Colonic mucosa (tissue), 4 donors: Measurements from ENCODE around the gene SULT4A1. TPM values are rescaled to one million over a fixed set of nuclear protein-coding genes. Genes with fewer than 3 reads are reported as not detected.

ENCODE experiments used
- DNase-seq: peaks from one replicate; pipeline ENCODE4 v3.0.0-alpha.2; 2020
- H3K27ac ChIP-seq: fragments of 200-600 bp; one replicate; pipeline ENCODE4 v1.8.0; 2021
- H3K27me3 ChIP-seq: fragments of 200-600 bp; one replicate; pipeline ENCODE4 v1.8.0; 2021
- H3K36me3 ChIP-seq: fragments of 200-600 bp; one replicate; pipeline ENCODE4 v1.8.0; 2021
- H3K4me1 ChIP-seq: fragments of 200-600 bp; one replicate; pipeline ENCODE4 v1.8.0; 2021; ENCODE audit warnings: mild to moderate bottlenecking
- H3K4me3 ChIP-seq: fragments of 200-600 bp; one replicate; pipeline ENCODE4 v1.8.0; 2021
- H3K9ac ChIP-seq, 2 donors: one replicate each; pipeline ENCODE4 v1.7.0; 2013; ENCODE audit warnings: control low read depth in 2 of 2, low read depth in 2 of 2, low read length in 2 of 2
- H3K9me3 ChIP-seq: fragments of 200-600 bp; one replicate; pipeline ENCODE4 v1.8.0; 2021
- CTCF ChIP-seq: fragments of 200-600 bp; IDR thresholded peaks from one replicate; pipeline ENCODE4 v1.8.0; 2022; ENCODE audit warnings: antibody characterized with exemption, mild to moderate bottlenecking
- intact Hi-C: fragments of 100-400 bp; cut with DNase I; formaldehyde crosslinking; loops from one replicate; pipeline ENCODE4 v1.14.1; 2022
- total RNA-seq, 2 donors: library from RNA; stranded (reverse); fragmentation: NEBNext Ultra II Directional in 1 of 2; extraction: Animal tissue kit (Norgen Biotek cat#: 25700) in 1 of 2; gene quantifications; one replicate each; pipeline ENCODE4 v1.2.1, GENCODE V29; 2021
- donor health status: healthy.
- donor health status: DM: no; HTN: no; CAD: no.
- donor health status: DM: no; HTN: no; CAD: no.

Gene SULT4A1
- total RNA-seq, 2 donors from 2014 or later, result 0.10 to 0.82 TPM

GRCh38 chr22:43881091-43882061 lies 19.1 kb upstream of the SULT4A1 start:
- Histone ChIP-seq H3K4me3 (no peak overlapping the region), H3K9me3 (no peaks in the 10 kb centered on the region), H3K27ac (no peak overlapping the region), H3K36me3 (no peaks in the 10 kb centered on the region), H3K27me3 (no peaks in the 10 kb centered on the region), H3K4me1 (no peaks in the 10 kb centered on the region), H3K9ac (no peak overlapping the region)
- no peak for DNase-seq
- TF ChIP-seq CTCF, result no peak
- intact Hi-C loops, result no loop called here

- Histone ChIP-seq H3K9ac (no peak overlapping the region), H3K4me1 (no peaks in the 10 kb centered on the region), H3K36me3 (no peaks in the 10 kb centered on the region), H3K27me3 (no peaks in the 10 kb centered on the region), H3K4me3 (no peak overlapping the region), H3K27ac (no peak overlapping the region), H3K9me3 (no peaks in the 10 kb centered on the region)
- no peak for DNase-seq
- intact Hi-C loops, result no loop called here
- no peak for TF ChIP-seq CTCF
Observed at GRCh38 chr22:43880541-43880991, 18.3 kb upstream of the SULT4A1 start.

GRCh38 chr22:43879901-43880540 lies 17.7 kb upstream of the SULT4A1 start:
- intact Hi-C loops, result no loop called here
- Histone ChIP-seq H3K27me3 (no peaks in the 10 kb centered on the region), H3K4me3 (no peak overlapping the region), H3K4me1 (no peaks in the 10 kb centered on the region), H3K9ac (no peak overlapping the region), H3K36me3 (no peaks in the 10 kb centered on the region), H3K9me3 (no peaks in the 10 kb centered on the region), H3K27ac (no peak overlapping the region)
- no peak for DNase-seq
- no peak for TF ChIP-seq CTCF

GRCh38 chr22:43878831-43879550 lies 16.7 kb upstream of the SULT4A1 start:
- H3K9ac ChIP-seq, result no peak overlapping the region
- H3K4me1 ChIP-seq, result no peaks in the 10 kb centered on the region
- no peaks in the 10 kb centered on the region for H3K9me3 ChIP-seq
- H3K4me3 ChIP-seq, result no peak overlapping the region
- no peak overlapping the region for H3K27ac ChIP-seq
- DNase-seq, result no peak
- no peak for TF ChIP-seq CTCF
- H3K27me3 ChIP-seq, result no peaks in the 10 kb centered on the region
- intact Hi-C loops, result no loop called here
- H3K36me3 ChIP-seq, result no peaks in the 10 kb centered on the region

- intact Hi-C loops, result no loop called here
- H3K9me3 ChIP-seq, result no peaks in the 10 kb centered on the region
- no peak for TF ChIP-seq CTCF
- H3K27ac ChIP-seq, result no peak overlapping the region
- H3K4me1 ChIP-seq, result no peaks in the 10 kb centered on the region
- H3K36me3 ChIP-seq, result no peaks in the 10 kb centered on the region
- H3K9ac ChIP-seq, result no peak overlapping the region
- H3K4me3 ChIP-seq, result no peak overlapping the region
- no peak for DNase-seq
- H3K27me3 ChIP-seq, result no peaks in the 10 kb centered on the region
Observed at GRCh38 chr22:43878079-43878795, 15.9 kb upstream of the SULT4A1 start.
